ENCODE data around the gene RAPGEF2. TPM values are rescaled to one million over a fixed set of nuclear protein-coding genes. Genes with fewer than 3 reads are reported as not detected.

The RAPGEF2 gene
- total RNA-seq, 1 experiment from 2014 or later = 37.1 TPM

- no peak for TF ChIP-seq CTCF (conservative IDR thresholded peaks at IDR 0.05)
- no peak overlapping the region for H3K14ac ChIP-seq (ENCODE audit: insufficient read depth, low read length)
- H3K4me1 Mint-ChIP-seq = peaks cover 23 to 32% of the 10 kb centered on the region in 2 experiments
- no peak overlapping the region for H2BK5ac ChIP-seq (ENCODE audit: insufficient read length, low read length)
- no peak overlapping the region for H2BK120ac ChIP-seq (ENCODE audit: low read depth, low read length, poor library complexity, severe bottlenecking)
- no peaks in the 10 kb centered on the region for H4K20me1 ChIP-seq (ENCODE audit: control insufficient read depth, insufficient read depth, insufficient read length)
- H3K27ac ChIP-seq (ENCODE audit: insufficient read length, low read depth, low read length) = no peak overlapping the region
- H3K9me3 Mint-ChIP-seq = no peaks in the 10 kb centered on the region
- no peak overlapping the region for H3K56ac ChIP-seq (ENCODE audit: insufficient read length, low read depth, low read length)
- H3K36me3 Mint-ChIP-seq (ENCODE audit: insufficient read depth in 1 of 3, low read depth in 3 of 3) = peaks cover 0 to 3% (median 0%) of the 10 kb centered on the region in 3 experiments; a peak in 1 of 7 replicates
- no peaks in the 10 kb centered on the region for H3K9me3 ChIP-seq (ENCODE audit: control insufficient read depth, low read depth, low read length)
- H3K4me1 ChIP-seq (ENCODE audit: insufficient read depth, low read length) = peaks cover 3% of the 10 kb centered on the region; the same call in 1 of the 2 replicates
- H4K8ac ChIP-seq (replicated peaks; ENCODE audit: insufficient read length, low read depth, low read length) = no peak overlapping the region
- H3K27me3 ChIP-seq (ENCODE audit: insufficient read depth, low read length) = no peaks in the 10 kb centered on the region
- no peak overlapping the region for H3K18ac ChIP-seq (ENCODE audit: insufficient read length, low read depth, low read length)
- H3K4ac ChIP-seq (ENCODE audit: low read depth, low read length) = no peak overlapping the region
- no peak overlapping the region for H4K5ac ChIP-seq (ENCODE audit: insufficient read length, low read depth, low read length)
- H2BK15ac ChIP-seq (ENCODE audit: low read depth, low read length) = no peak overlapping the region
- H2BK12ac ChIP-seq (ENCODE audit: insufficient read length, low read depth, low read length) = no peak overlapping the region
- no peak overlapping the region for H2AFZ ChIP-seq (ENCODE audit: low read length)
- no peak for DNase-seq
- H3K23ac ChIP-seq (ENCODE audit: insufficient read length, low read depth, low read length) = no peak overlapping the region
- H2BK20ac ChIP-seq (ENCODE audit: low read depth, low read length, poor library complexity, severe bottlenecking) = no peak overlapping the region
- no peaks in the 10 kb centered on the region for H3K79me1 ChIP-seq (ENCODE audit: insufficient read depth, low read depth, low read length, poor library complexity, severe bottlenecking)
- no peak overlapping the region for H3K4me3 Mint-ChIP-seq
- no peaks in the 10 kb centered on the region for H3K79me2 ChIP-seq (ENCODE audit: insufficient read depth, low read length)
- no peak overlapping the region for H3T11ph ChIP-seq (ENCODE audit: low read length)
- no peak overlapping the region for H4K91ac ChIP-seq (ENCODE audit: insufficient read length, low read depth, low read length)
- no peak overlapping the region for H2AK5ac ChIP-seq (ENCODE audit: insufficient read length, low read length)
- no peak overlapping the region for H3K27ac Mint-ChIP-seq
- H3K23me2 ChIP-seq (ENCODE audit: insufficient read length, low read depth, low read length, poor library complexity, severe bottlenecking) = no peaks in the 10 kb centered on the region
- H3K9ac ChIP-seq (ENCODE audit: extremely low read depth, insufficient read length, low read length) = no peak overlapping the region
- WGBS (ENCODE audit: extremely low coverage, insufficient read length, low lambda C conversion rate) = no CpG with 5 or more reads among the region's 1 CpG
- no peaks in the 10 kb centered on the region for H3K27me3 Mint-ChIP-seq (ENCODE audit: low read depth)
- H3K4me2 ChIP-seq (ENCODE audit: insufficient read depth, insufficient read length, low read length) = no peak overlapping the region
Observed at GRCh38 chr4:159287767-159288166, 184.9 kb downstream of the RAPGEF2 start.
